Stimulated activated CD4-positive, alpha-beta T cell treated with anti-CD3 and anti-CD28 coated beads, Interleukin-1b, Interleukin-23, amount 100 ng/mL, for 1 hour (primary cell): ENCODE data around the gene PPP5C.
"Not testable (repeated sequence)": the region's sequence is repeated elsewhere in the genome, so short reads cannot be mapped to it uniquely, and the experiment has no call there.

Experiments used
- DNase-seq, 2 donors: peaks; one replicate each; pipeline ENCODE4 v3.0.0-alpha.2; 2020; ENCODE audit warnings: low read depth in 2 of 2

PPP5C gene

GRCh38 chr19:46407856-46408663 lies 61.2 kb downstream of the PPP5C start:
- DNase-seq, result no peak

DNA sequence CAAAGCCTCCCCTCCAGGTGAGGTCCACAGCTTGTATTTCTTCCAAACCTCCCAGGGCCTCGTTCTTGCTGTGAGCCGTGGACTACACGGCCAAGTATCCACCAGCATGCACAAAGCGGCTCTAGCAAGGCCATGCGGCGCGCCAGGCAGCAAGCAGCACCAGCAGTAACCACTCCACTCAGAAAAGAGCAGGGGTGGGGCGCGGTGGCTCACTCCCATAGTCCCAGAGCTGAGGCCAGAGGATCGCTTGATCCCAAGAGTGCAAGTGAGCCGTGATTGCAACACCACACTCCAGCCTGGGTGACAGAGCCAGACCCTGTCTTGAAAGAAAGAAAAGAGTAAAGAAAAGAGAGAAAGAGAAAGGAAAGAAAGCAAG lies 61.8 kb downstream of the PPP5C start:
- DNase-seq, result no peak

- DNase-seq, result no peak
Measured at GRCh38 chr19:46409191-46409590, 62.3 kb downstream of the PPP5C start.

GRCh38 chr19:46410205-46411087 lies 63.6 kb downstream of the PPP5C start:
- no peak for DNase-seq

- DNase-seq, result no peak
Measured at GRCh38 chr19:46411088-46411924, 64.4 kb downstream of the PPP5C start.

GRCh38 chr19:46411925-46412649 lies 65.2 kb downstream of the PPP5C start:
- no peak for DNase-seq

GRCh38 chr19:46412650-46413261 lies 65.9 kb downstream of the PPP5C start:
- DNase-seq, result no peak

GRCh38 chr19:46413262-46414031 lies 66.6 kb downstream of the PPP5C start, which contains the start of gene CCDC8:
Gene CCDC8, minus strand, starts transcription at chr19:46413564. Its CDS starts 754 bp downstream, at chr19:46412810.
- no peak for DNase-seq

DNA sequence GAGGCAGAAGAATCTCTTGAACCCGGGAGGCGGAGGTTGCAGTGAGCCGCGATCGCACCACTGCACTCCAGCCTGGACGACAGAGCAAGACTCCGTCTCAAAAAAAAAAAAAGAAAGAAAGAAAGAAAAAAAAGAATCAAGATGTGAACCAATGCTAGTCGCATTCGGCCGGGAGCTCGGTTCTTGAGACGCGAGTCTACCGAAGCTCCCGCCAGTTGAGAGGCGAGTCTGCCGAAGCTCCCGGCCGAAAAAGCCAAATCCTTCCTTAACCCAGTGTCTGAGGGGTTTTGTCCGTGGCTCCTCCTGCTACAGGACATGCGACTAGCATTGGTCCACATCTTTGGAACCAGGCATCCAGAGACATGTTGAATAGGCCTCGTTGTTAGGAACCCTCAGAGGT lies 68.0 kb downstream of the PPP5C start:
- not testable (repeated sequence) for DNase-seq

GRCh38 chr19:46415804-46416709 lies 69.2 kb downstream of the PPP5C start:
- not testable (repeated sequence) for DNase-seq

GRCh38 chr19:46420056-46420455 lies 73.2 kb downstream of the PPP5C start:
- DNase-seq, result no peak

- DNase-seq, result no peak
Measured at GRCh38 chr19:46422344-46422743, 75.5 kb downstream of the PPP5C start.

- DNase-seq, result no peak
Measured at GRCh38 chr19:46423188-46423587, 76.3 kb downstream of the PPP5C start.

DNA sequence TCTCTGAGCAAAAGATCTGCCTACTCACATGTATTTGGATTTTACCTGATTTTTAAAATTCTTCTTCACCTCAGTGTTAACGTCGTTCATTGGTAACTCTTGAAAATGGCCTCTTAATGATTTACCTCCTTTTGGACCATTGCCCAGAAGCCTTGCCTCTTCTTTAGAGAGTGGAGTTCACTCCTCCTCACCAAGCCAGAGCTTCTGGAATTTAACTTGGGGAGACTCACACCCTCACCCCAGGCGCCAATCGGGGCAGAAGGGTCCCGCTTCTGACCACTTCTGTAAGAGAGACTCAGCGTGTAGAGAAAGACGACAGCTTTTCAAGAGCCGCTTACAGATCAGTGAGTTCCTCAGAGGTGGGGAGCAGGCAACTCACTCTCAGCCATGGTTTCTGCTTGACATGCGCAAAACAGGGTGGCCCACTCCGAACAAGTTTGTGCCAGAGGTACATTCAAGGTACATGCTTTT lies 79.2 kb downstream of the PPP5C start:
- DNase-seq, result no peak

DNA sequence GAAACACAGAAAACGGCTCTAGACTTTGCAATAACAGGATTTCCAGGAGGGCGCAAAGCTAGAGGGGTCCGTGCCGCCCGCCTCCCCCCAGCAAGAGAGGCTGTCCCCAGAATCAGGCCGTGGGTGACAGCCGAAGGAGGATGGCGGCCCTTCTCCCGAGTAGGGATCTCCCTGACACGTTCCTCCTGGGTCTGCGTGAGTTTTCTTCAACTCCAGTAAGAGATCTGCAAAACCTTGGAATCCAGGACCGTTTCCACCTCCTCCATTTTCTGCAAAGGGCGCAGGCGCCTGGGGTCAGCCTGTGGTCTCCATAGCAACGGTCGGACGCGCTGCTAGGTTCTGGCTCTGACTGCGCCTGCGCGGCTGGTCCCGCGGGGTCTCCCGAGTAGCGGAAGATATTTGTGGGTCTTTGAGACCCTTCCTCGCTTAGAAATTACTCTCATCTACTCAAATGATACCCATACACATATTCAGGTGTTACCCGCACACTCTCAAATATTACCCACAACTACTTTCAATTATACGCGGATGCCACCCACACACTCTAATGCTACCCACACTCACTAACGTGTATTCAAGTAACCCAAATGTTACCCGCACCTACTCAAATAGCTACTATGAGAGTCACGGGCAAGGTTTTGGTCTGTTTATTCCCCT lies 79.7 kb downstream of the PPP5C start:
- DNase-seq, result no peak

- DNase-seq, result no peak
Measured at GRCh38 chr19:46427518-46428045, 80.7 kb downstream of the PPP5C start.

DNA sequence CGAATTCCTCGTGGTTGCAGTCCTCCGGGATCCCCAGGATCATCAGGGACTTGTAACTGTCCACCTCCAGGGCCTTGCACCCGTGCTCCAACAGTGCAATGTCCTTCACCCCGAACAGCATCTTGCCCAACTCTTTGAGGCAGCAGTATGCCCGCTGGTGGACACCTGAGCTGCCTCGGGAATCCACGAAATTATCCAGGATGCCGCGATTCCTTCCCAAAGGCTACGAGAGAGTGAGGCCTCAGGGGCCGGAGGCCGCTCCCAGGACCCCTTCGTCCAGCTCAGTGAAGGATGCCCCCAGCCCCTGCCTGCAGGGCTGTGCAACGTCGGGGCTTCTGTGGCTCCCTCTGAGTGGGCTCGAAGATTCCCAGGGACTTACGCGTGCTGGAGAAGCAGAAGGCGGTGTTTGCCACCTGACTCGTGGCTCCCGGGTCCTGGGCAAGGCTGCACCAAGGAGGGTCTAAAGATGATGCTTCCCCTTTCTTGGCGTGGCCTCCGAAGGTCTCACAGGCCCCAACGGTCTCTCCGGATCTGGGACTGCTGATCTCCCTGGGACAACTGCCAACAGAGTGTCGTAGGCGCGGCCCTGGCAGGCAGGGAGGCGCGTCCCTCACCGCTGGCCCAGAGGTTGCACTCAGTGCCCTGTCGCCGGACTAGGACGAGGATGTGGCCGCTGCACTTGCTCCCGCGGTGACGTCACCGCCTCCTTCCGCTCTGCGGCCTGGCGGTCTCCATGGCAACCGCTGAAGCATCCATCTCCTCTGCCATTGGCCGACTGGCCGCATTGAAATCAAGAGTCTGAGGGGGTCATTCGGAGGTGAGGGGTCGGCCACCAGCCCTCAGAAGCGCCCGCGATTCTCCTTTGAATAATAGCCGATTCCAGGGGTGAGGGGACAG lies 81.6 kb downstream of the PPP5C start, which contains the start of gene PNMA8C:
PNMA8C (minus strand) TSS at position 698 of the 897 bp plus-strand sequence; CDS start at position 121, 577 bp downstream.
- DNase-seq, result no peak
